RCC 7860 (cell line): ENCODE data around the gene GTF2H4.
"Not testable (repeated sequence)": the region's sequence is repeated elsewhere in the genome, so short reads cannot be mapped to it uniquely, and the experiment has no call there.

ENCODE experiments used
- DNase-seq: peaks from one replicate; pipeline ENCODE4 v3.0.0-alpha.2; 2015; ENCODE audit warnings: low spot score
- FAIRE-seq: peaks from 2 replicates; lab custom pipeline; 2012; peaks lifted over from hg19 to GRCh38; lab: Jason Lieb, UNC

The GTF2H4 gene

DNA sequence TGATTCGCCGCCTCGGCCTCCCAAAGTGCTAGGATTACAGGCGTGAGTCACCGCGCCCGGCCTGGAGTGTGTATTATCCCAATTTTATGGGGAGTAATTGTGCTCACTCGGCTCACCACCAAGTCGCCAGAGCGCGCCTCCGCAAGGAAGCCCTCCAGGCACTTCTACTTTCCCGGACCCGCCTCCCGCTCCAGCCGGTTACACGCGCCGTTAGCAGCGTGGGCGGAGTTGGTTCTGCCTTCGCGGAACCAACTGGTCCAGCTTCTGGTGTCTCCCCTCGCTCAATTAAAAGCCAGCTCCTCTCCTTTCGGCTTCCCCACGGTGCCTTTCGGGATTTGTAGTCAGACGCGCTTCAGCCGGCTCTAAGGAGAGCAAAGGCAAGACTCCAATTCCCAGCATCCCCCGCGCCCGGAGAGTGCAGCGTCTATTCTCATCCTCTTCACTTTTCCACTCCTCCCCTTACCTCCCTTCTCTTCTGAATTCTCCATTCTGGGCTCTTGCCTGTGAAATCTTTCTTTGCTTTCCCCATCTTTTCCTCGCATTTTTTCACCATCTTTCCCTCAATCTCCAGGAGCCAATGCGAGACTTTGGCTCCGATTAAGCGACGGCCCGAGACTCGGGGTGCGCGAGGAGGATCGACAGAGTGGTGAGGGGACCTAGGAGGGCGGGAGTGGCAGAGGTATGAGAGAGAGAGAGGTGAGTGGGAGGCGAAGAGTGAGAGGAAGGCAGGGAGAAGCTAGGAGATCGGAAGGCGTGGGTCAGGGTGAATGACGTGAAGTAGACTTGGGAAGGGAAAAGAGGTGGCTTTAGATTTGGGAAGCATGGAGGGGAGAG, at the start of gene GTF2H4:
Gene GTF2H4 (plus strand): TSS at position 450 of the 834 bp plus-strand sequence.
- FAIRE-seq (peak; percentile 73), DNase-seq (peak; percentile 96)

DNA sequence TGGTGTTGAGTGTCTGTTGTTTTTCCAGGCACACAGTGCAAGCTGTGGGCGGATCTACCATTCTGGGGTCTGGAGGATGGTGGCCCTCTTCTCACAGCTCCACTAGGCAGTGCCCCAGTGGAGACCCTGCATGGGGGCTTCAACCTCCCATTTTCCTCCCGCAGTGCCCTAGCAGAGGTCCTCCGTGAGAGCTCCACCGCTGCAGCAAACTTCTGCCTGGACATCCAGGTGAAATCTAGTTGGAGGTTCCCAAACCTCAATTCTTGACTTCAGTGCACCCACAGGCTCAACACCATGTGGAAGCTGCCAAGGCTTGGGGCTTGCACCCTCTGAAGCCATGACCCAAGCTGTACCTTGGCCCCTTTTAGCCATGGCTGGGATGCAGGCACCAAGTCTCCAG, 48.3 kb upstream of the GTF2H4 start:
- not testable (repeated sequence) for FAIRE-seq, DNase-seq

DNA sequence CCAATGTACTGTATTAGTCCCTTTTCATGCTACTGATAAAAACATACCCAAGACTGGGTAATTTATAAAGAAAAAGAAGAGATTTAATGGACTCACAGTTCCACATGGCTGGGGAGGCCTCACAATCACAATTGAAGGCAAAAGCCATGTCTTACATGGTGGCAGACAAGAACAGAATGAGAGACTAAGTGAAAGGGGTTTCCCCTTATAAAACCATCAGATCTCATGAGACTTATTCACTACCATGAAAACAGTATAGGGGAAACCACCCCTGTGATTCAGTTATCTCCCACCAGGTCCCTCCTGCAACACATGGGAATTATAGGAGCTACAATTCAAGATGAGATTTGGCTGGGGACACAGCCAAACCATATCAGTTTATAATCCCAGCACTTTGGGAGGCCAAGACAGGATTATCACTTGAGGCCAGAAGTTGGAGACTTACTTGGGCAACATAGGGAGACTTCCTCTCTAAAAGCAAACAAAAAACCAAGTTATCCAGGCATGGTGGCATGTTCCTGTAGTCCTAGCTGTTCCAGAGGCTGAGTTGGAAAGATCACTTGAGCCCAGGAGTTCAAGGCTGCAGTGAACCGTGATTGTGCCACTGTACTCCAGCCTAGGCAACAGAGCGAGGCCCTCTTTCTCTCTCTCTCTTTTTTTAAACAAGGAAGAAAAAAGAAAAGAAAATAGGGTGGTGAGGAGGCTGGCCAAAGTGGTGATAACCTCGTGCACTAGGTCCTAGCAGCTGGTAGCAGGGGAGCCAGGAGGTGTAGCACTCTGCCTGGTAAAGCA, 46.6 kb upstream of the GTF2H4 start:
- DNase-seq (no peak), FAIRE-seq (no peak)

DNA sequence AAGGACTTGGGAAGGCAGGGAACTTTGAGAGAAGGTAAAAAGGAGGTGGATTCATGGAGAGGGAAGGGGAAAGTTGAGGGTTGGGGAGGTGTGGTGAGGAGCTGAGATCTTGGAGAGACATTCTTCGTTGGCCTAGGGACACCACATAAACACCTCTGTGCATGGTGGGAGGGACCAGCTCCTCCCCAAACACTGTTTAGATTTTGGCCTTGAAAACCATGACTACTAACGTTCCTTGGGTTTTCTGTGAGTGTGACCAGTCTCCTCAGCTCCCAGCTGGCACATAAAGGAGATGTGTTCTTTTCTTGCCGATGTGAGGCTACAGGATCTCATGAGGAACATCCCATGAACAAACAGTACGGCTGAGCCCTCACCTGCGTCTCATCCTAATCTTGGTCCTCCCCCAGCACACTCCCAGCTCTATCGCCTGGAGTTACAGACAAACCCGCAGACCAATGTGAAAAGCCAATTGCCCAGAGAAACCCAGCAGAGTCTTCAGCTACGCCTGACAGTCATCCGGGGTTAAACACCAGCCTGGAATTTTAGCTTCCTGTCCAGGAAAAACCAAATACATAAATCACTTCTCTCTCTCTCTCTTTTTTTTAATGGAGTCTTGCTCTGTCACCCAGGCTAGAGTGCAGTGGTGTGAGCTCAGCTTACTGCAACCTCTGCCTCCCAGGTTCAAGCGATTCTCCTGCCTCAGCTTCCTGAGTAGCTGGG, 45.7 kb upstream of the GTF2H4 start:
- FAIRE-seq: no peak
- no peak for DNase-seq

DNA sequence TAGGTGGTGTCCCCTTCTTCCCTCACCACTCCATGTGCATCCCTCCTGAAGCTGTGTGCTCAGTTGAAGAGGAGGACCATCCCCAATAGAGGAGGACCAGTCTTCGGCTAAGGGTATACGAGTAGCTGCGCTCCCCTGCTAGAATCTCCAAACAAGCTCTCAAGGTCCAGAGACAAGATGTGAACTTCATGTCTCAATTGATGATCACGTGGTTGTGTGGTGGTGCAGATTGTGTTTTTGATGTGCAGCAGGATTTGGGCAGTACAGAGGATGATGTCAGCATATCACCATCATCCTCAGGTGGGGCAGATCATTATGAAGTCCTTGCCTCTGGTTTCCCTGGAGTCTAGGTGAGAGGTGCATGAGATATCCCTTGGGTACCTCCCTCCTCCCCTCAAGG, 43.7 kb upstream of the GTF2H4 start:
- DNase-seq (no peak), FAIRE-seq (no peak)

DNA sequence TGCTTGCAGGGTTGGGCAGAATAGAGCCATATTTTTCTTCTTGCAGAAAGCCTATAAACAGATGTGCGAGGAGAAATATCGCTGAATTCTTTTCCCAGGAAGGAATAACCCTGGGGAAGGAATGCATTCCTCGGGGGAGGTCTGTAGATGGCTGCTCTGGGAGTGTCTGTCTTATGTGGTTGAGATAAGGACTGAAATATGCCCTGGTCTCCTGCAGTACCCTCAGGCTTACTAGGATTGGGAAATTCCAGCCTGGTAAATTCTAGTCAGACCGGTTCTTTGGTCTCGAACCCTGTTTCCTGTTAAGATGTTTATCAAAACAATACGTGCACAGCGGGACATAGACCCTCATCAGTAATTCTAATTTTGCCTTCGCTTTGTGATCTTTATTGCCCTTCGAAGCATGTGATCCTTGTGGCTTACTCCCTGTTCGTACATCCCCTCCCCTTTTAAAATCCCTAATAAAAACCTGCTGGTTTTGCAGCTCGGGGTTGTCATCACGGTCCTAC, 38.7 kb upstream of the GTF2H4 start:
- not testable (repeated sequence) for FAIRE-seq, DNase-seq

DNA sequence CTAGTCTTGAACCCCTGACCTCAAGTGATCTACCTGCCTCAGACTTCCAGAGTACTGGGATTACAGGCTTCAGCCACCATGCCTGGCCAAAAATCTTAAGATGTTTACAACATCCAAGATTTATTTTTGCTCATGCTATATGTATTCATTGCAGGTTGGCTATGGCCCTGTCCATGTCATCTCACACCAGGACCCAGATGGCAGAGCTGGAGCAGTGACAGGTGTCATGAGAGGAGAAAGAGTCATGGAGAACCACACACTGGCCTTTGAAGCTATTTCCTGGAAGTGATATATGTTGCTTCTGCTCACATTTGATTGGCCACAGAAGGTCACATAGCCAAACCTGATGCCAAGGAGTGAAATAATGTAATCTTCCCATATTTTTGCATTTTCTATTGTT, 37.5 kb upstream of the GTF2H4 start:
- no peak for DNase-seq
- FAIRE-seq: no peak

DNA sequence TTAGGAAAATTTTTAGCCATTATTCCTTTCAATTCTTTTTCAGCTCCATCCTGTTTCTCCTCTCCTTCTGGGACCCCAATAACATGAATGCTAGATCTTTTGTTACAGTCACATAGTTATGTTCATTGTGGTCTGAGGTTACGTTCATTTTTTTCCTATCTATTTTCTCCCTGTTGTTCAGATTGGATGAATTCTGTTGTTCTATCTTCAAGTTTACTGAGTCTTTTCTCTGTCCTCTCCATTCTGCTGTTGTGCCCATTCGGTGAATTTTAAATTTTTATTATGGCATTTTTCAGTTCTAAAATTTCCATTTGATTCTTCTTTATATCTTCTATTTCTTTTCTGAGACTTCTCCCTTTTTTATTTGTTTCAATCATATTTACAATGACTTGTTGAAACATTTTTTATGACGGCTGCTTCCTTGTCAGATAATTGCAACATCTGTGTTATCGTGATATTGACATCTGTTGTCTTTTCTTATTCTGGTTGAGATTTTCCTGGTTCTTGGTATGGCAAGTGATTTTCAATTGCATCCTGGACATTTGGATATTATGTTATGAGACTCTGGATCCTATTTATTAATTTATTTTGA, 36.3 kb upstream of the GTF2H4 start:
- DNase-seq (no peak), FAIRE-seq (no peak)

DNA sequence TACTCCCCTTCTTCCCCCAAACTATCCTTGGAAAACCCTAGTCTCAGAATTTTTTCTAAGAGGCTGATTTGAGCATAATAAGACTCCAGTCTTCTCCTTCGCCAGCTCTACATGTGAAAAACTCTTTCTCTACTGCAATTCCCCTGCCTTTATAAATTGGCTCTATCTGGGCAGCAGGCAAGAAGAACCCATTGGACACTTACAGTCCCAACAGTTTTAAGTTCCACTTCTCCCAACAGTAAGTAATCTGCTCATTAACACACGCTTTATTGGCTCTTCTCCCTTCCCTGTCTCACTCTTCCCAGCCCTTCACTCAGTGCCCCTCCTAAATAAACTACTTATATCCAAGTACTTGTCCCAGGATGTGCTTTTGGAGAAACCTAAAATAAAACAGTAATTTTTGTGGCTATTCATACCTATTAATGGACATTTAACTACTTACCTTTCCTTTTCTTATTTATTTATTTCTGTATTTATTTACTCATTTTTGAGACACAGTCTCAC, 34.8 kb upstream of the GTF2H4 start:
- no peak for DNase-seq

DNA sequence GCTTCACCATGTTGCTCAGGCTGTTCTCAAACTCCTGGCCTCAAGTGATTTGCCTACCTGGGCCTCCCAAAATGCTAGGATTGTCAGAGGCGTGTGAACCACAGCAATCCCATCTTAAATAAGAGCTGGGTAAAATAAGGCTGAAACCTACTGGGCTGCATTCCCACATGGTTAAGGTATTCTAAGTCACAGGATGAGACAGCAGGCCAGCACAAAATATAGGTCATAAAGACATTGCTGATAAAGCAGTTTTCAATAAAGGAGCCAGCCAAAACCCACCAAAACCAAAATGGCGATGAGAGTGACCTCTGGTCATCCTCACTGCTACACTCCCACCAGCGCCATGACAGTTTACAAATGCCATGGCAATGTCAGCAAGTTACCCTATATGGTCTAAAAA, 34.2 kb upstream of the GTF2H4 start:
- not testable (repeated sequence) for FAIRE-seq

More for the DNA sequence above, 34.8 kb upstream of the GTF2H4 start:
- FAIRE-seq: no peak

DNA sequence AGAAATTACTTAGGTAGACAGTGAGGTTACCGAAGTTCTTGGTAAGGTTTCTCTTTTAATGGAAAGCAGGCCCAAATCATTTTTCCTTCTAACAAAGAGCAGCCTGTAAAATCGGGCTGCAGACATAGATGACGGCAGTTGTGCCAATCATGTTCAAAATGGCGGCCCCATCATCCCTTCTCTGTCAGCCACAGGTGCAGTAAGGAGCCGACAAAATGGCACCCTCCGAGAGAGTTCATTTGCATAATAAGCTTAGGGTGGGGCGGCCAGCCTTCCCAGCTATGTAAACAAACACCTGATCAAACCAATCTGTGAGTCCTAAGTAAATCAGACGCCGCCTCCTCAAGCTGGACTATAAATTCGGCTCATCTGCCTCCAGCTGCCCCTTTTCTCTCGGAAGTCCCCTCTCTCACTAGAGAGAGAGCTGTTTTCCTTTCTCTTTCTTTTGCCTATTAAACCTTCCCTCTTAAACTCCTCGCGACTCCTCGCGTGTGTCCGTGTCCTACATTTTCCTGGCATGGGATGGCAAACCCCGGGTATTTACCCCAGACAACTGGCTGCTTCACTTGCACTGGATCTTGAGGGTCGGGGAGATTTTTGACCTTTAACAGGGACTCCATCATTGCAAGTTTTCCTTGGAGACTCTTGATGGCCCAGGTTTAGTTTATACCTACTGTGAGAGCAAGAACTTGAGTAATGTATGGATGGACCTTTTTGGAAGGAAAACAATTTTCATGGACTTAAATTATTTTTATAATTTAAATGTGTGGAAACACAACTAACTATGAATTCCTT, 32.6 kb upstream of the GTF2H4 start:
- DNase-seq: no peak
- no peak for FAIRE-seq

More for the DNA sequence above, 34.2 kb upstream of the GTF2H4 start:
- DNase-seq: not testable (repeated sequence)

DNA sequence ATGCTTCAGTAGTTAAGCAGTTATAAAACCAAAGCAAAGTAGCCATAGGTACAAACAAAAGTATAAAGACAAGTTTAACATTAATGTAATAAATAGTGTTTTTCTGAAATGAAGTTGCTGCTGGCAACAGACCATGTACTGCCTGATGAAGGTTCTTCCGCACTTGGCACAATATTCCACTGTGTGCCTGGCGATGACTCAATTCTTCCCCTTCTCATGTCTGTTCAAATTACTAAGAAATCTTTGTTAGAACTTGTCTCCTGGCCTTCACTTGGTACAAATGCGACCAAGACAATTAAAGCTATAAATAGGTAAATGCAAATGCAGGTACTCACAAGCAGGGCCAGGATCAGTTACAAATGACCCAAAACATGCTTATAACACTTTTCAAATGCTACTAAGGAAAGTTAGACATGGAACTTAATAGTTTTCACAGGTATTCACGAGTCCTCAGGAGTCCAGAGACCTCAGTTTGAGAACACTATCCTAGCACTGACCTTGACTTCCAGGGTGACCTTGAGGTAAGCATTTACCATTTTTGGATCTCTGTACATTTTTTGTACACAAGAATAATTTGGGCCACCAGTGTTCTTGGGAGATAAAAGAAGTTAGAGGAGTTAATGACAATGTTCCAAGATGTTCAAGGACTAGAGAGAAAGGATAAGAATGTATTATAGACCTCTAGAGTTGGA, 31.8 kb upstream of the GTF2H4 start:
- DNase-seq (no peak), FAIRE-seq (no peak)

DNA sequence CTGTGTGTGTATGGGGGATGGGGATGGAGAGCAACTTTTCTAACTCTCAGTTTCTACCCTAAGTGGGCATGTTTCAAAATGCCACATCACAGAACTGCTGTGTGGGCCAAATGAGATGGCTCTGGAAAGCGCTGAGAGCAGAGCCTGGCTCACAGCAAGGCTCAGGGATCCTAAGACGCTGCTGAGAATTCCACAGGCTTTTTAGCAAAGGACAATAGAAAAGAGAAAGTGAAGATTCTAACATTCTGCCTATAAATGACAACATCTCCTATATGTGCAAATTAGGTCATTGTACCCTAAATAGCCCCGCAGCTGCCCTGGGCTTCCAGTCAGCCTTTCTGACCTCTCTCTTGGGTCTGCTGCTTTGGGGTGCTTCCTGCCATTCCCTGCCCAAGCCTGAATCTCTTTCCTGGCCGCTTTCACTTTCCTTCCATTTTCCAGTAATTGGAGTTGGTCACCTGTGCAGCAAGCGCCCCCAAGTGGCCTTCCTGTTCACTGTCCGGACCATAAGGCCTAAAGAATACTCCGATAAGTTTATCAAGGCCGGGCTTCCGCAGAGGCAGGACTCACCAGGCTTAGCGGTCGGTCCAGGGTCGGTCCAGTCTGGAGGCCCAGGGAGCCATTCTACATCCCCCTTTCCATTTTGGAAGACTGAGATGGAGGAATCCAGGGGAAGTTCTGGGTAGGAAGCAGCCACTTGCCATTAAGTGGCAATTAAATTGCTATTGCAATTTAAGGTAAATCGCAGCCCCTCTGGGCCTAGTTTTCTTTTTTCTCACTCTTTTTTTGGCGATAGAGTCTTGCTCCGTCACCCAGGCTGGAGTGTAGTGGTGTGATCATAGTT, 30.4 kb upstream of the GTF2H4 start:
- peak; percentile 70 for DNase-seq
- no peak for FAIRE-seq

DNA sequence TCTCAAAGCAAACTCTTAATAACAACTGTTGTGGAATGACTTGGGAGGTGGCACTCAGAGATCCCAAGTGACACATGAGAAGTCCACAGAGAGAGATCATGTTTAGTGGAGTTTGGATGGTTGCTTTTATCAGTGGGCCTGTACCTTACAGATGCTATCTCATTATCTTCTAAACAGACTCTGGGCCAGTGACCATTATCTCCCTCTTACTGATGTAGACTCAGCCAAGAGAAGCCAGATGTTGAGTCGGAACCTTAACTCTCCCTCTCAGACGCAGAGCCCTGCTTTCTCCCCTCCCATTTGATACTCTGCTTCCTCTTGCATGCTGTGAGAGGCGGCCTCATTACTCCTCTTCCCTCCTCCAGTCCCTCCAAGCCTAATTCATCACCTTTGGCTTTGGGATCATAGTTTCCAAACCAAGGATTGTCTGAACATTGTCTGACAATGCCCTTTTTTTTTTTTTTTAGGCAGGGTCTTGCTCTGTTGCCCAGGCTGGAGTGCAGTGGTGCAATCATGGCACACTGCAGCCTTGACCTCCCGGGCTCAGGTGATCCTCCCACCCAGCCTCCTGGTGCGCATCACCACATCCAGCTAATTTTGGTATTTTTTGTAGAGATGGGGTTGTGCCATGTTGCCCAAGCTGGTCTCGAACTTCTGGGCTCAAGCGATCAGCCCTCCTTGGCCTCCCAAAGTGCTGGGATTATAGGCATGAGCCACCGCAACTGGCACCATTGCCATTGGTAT, 28.2 kb upstream of the GTF2H4 start:
- DNase-seq: no peak
- no peak for FAIRE-seq

DNA sequence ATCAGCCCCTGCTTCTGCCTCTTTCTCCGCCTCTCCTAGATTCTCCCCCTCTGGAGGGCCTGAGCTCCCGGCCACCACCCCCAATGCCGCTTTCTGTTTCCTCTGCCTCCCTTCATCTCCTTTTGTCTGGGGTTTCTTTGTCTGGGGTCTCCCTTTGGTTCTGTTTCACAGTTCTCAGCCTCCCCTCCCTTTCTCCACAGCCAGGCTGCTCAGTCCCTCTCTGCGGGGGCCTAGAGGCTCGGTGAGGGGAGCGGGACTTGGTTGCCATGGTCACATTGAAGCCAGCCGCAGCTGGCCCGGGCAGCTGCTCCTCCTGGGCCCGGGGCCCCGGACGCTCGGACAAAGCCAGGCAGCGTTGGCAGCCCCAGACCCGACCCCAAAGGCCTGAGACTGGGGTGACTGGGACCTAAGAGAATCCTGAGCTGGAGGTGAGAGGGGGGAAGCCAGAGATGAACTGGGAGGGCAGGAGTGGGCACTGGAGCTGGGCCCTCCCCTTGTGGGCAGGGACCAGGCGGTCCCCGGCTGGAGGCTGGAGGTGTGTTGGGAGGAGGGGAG, 27.2 kb upstream of the GTF2H4 start:
- no peak for DNase-seq
- no peak for FAIRE-seq

DNA sequence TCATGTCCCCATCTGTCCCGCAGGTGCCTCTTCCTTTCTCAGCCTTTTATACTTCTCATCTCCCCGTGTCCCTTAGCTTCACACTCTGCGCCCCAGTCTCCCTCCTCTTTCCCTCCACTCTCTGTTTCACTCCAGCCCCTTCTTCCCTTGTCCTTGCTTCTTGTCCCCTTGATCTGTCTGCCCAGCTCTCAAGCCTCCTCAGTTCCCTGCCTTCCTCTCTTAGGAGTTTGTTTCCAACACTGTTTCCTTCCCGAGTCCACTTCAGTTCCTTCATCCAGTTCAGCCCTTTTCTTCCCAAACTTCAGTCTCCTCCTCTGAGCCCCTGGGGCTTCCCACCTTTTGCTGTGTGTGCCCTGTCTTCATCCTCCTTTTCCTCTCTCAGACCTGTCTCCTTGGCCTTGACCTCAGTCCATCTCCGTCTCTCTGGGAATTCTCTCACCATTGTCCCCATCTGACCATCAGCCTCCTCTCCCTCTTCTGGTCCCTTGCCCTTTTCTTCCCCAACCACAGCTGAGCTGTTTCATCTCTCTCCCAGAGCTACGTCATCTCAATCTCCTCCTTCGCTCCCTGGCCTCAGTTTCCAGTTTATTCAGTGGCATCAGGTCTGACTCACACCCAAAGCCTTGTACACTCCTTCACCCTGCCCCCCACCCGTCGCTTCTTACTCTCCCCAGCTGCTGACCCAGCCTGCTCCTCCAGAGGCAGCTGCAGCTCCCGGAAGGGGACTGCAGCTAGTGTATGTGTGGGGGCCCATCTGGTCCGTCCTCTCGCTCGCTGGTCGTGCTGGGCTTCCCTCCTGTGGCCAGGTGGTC, 26.4 kb upstream of the GTF2H4 start:
- no peak for DNase-seq
- FAIRE-seq: no peak
